NCI-H524 (cell line): ENCODE measurements around the gene LYZ.
"Not testable (repeated sequence)": the region's sequence is repeated elsewhere in the genome, so short reads cannot be mapped to it uniquely, and the experiment has no call there.

Experiments used
- DNase-seq, 2 experiments: peaks; one replicate each; lab custom pipeline; 2025; lab: John Stamatoyannopoulos, UW

Gene LYZ

GRCh38 chr12:69348162-69348938 lies at the start of gene LYZ:
TSS of gene LYZ (plus strand) at chr12:69348381. CDS start at chr12:69348409, 28 bp downstream.
- DNase-seq = no peak

DNA sequence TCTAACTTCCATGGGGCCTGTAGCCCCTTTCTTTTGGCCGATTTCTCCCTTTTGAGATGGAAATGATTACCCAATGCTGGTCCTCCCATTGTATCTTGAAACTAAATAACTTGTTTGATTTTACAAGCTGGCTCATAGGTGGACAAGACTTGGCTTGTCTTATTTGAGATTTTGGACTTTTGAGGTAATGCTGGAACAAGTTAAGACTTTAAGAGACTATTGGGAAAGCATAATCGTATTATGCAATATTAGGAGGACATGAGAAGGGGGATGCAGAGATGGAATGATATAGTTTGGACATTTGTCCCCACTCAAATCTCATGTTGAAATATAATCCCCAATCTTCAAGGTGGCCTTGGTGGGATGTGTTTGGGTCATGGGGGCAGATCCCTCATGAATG lies 49.2 kb upstream of the LYZ start:
- no peak for DNase-seq

GRCh38 chr12:69304284-69304683 lies 43.9 kb upstream of the LYZ start:
- DNase-seq = no peak

- no peak for DNase-seq
Measured at GRCh38 chr12:69309461-69309860, 38.7 kb upstream of the LYZ start.

DNA sequence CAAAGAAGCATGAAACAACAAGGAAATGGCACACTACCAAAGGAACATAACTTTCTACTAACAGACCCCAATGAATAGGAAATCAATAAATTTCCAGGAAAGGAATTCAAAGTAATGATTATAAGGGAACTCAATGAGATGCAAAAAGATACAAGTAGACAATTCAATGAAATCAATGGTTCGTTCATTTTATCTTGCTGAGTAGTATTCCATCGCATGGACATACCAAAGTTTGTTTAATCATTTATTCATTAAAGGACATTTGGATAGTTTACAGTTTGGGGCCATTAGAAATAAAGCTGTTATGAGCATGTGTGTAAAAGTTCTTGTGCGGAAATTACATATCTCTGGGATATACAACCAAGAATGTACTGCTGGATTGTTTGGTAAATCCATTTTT lies 35.0 kb upstream of the LYZ start:
- DNase-seq = no peak

DNA sequence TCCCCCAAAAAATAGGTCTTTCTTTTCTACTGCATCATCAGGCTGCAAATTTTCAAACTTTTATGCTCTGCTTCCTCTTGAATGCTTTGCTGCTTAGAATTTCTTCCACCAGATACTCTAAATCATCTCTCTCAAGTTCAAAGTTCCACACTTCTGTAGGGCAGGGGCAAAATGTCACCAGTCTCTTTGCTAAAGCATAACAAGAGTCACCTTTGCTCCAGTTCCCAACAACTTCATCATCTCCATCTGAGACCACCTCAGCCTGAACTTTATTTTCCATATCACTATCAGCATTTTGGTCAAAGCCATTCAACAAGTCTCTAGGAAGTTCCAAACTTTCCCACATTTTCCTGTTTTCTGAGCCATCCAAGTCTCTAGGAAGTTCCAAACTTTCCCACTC lies 31.4 kb upstream of the LYZ start:
- not testable (repeated sequence) for DNase-seq

- DNase-seq = not testable (repeated sequence)
Measured at GRCh38 chr12:69317233-69317632, 30.9 kb upstream of the LYZ start.

- no peak for DNase-seq
Measured at GRCh38 chr12:69318225-69318624, 30.0 kb upstream of the LYZ start.

DNA sequence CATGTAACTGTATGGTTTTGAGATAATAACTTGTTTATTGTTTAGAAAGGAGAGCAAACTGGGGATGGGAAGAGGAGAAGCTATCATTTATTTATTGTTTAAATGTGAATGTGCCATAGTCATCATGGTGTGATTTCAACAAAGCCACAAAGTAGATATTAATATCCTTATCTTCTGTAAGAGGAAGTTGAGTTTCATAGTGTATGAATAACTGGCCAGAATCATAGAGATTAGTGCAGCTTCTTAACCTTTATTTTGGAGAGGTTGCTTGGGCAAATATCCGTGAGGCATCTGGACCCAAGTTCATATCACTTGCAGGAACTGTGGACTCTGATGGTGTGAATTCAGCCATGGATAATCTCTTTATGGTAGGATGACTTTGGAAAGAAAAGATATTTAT lies 26.8 kb upstream of the LYZ start:
- DNase-seq = no peak

GRCh38 chr12:69324797-69325466 lies 23.2 kb upstream of the LYZ start:
- no peak for DNase-seq

- DNase-seq = no peak
Measured at GRCh38 chr12:69328426-69328825, 19.8 kb upstream of the LYZ start.

GRCh38 chr12:69329669-69330428 lies 18.3 kb upstream of the LYZ start:
- DNase-seq = no peak

DNA sequence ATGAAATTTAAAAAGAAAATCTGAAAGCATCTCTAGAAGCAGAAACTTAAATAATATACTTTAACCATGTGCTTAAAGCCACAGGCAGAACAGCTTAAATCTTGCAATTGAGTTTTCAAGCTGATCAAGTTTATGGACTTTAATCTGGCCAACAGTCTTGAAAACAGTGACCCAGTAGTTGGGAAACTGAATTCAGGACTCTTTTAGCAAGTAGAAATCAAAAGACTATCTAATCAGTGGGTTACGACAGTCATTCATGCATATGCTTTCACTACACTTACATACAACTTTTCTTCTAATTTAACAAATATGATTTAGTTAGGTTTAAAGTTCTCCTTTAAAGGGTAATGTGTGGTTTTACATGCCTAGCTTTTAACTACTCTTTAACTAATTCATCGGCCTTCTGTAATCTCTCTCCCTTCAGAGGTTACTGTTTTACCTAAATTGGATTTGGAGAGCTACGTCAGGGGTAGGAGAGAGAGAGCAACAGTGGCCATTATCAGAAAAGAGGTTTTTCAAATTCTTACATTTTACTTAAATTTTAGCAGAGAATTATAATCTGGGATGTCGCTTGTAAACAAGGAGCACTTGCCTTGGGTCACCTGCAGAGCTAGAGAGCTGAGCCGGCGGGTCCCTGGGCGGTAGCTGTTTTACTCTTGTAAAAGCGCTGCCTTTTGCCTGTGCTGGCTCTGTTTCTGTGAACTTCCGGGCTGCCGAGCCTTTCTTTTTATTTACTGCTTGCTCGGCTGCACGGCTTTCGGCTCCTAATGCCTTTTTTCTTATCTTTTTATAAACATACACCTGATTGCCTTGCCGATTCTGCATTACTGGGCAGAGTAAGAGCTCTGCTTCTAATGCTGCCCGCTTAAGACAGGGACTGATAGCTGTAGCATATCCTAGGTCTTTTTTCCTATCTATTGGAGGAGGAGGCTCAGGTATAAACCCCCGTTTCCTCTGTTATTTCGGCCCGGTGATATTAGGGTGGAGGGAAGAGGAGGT lies 17.4 kb upstream of the LYZ start:
- no peak for DNase-seq

DNA sequence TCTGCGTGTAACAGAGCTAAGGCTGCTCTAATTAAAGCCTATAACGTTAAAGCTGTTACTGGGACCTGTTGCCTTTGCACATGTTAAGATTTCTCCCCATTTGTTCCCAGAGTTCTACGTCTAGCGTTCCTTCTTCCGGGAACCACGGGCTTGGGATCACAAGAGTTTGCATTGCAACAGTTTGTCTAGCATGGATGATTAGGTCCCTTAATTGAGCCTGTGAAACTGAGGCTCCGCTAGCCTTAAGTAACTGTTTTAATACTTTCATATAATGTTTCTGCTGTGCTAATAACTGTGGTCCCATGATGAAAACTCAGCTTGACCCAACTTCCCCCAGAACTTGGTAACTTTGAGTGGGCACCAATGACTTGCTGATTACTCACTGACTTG lies 16.7 kb upstream of the LYZ start:
- no peak for DNase-seq

DNA sequence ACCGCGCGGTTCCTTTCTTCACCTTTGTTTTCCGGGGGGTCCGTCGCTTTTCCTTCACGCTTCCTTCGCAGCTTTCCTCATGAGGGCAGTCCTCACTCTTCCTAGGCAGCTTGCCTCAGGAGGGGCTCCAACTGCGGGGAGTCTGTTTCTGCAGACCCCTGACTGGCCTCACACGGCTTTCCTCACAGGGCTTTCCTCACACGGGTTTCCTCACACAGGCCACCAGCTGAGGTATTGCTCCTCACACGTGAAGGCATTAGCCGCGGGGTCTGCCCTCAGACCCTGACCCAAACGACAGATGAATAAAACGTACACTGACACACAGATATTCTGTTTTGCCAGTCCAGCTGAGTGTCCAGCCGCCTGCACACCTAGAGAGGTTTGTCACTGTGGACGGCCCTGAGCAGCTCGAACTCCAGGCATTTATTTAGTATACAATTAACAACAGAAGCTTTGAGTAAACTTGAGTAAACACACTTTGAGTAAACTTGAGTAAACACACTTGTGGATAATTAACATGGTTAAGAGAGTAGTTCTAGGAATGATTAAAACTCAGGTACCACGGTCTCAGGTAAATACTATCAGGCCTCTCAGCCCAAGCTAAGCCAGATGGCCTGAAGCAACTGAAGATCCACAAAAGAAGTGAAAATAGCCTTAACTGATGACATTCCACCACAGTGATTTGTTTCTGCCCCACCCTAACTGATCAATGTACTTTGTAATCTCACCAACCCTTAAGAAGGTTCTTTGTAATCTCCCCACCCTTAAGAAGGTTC lies 16.1 kb upstream of the LYZ start:
- DNase-seq = no peak

GRCh38 chr12:69332815-69333358 lies 15.3 kb upstream of the LYZ start:
- no peak for DNase-seq

- DNase-seq = no peak
Measured at GRCh38 chr12:69334158-69334557, 14.0 kb upstream of the LYZ start.

- no peak for DNase-seq
Measured at GRCh38 chr12:69337311-69338090, 10.7 kb upstream of the LYZ start.

- no peak for DNase-seq
Measured at GRCh38 chr12:69338120-69338859, 9.9 kb upstream of the LYZ start.
